SU-DHL-6 (cell line): ENCODE results near the gene PDZD8.

Source experiments
- H2AFZ ChIP-seq: fragments of 200-600 bp; sonication (generic); 2 replicates; pipeline ENCODE4 v1.6.1; 2014; ENCODE audit warnings: low read depth, mild to moderate bottlenecking, moderate library complexity, mixed read lengths, antibody characterized with exemption, low read length; ENCODE audit not compliant: severe bottlenecking
- H3F3A ChIP-seq: fragments of 200-600 bp; shearing (Covaris generic); 2 replicates; pipeline ENCODE4 v1.6.0; 2016; ENCODE audit warnings: antibody characterized with exemption, mild to moderate bottlenecking; ENCODE audit not compliant: insufficient read depth
- H3K27ac ChIP-seq: fragments of 200-600 bp; sonication (generic); 2 replicates; pipeline ENCODE4 v1.5.1; 2016; ENCODE audit warnings: low read depth, mild to moderate bottlenecking, low read length, moderate library complexity, mixed read lengths
- H3K27me3 ChIP-seq: fragments of 200-600 bp; sonication (generic), shearing (Covaris generic); 2 replicates; pipeline ENCODE4 v1.6.0; 2014; ENCODE audit warnings: mild to moderate bottlenecking, low read length
- H3K36me3 ChIP-seq: fragments of 200-600 bp; sonication (generic); 2 replicates; pipeline ENCODE4 v1.6.1; 2014; ENCODE audit warnings: mild to moderate bottlenecking, low read length, mixed read lengths
- H3K4me2 ChIP-seq: fragments of 300-600, 200-600 bp; shearing (Covaris generic), sonication (generic); 2 replicates; pipeline ENCODE4 v1.6.0; 2014; ENCODE audit warnings: low read length, low read depth, mild to moderate bottlenecking; ENCODE audit not compliant: poor library complexity, severe bottlenecking
- H3K4me3 ChIP-seq: fragments of 200-600 bp; sonication (generic); 2 replicates; pipeline ENCODE4 v1.5.1; 2014; ENCODE audit warnings: antibody characterized with exemption, low read length, mild to moderate bottlenecking, mixed read lengths; ENCODE audit not compliant: insufficient read depth, poor library complexity, severe bottlenecking
- H3K79me2 ChIP-seq: fragments of 200-600 bp; sonication (generic); 2 replicates; pipeline ENCODE4 v1.6.1; 2014; ENCODE audit warnings: mild to moderate bottlenecking, low read length, moderate library complexity; ENCODE audit not compliant: insufficient read depth
- H3K9ac ChIP-seq: fragments of 200-600 bp; sonication (generic); 2 replicates; pipeline ENCODE4 v1.7.0; 2014; ENCODE audit warnings: mild to moderate bottlenecking, low read length
- H3K9me2 ChIP-seq: fragments of 200-600 bp; sonication (generic); replicated peaks from 2 replicates; pipeline ENCODE4 v1.6.1; 2014; ENCODE audit warnings: low read length; ENCODE audit not compliant: insufficient read depth
- H3K9me3 ChIP-seq: fragments of 200-600 bp; sonication (generic); 2 replicates; pipeline ENCODE4 v1.6.1; 2014; ENCODE audit warnings: low read length, mixed read lengths; ENCODE audit not compliant: insufficient read depth
- H4K20me1 ChIP-seq: fragments of 200-600 bp; sonication (generic); 2 replicates; pipeline ENCODE4 v1.6.1; 2014; ENCODE audit warnings: low read depth, mild to moderate bottlenecking, antibody characterized with exemption, low read length, moderate library complexity, mixed read lengths
- EZH2phosphoT487 ChIP-seq: fragments of 200-600 bp; sonication (generic), shearing (Covaris generic); conservative IDR thresholded peaks from 2 replicates; pipeline ENCODE4 v1.6.1; 2018; ENCODE audit warnings: mild to moderate bottlenecking, antibody characterized with exemption, low read length, moderate library complexity, mixed read lengths
- TF ChIP-seq, protein P1 (sequence below): fragments of 200-600 bp; sonication (generic); IDR thresholded peaks from one replicate; pipeline ENCODE4 v1.5.1; 2017; ENCODE audit warnings: antibody characterized with exemption, mild to moderate bottlenecking, low read length, moderate library complexity; ENCODE audit not compliant: insufficient read depth, poor library complexity, severe bottlenecking

PDZD8 gene

DNA sequence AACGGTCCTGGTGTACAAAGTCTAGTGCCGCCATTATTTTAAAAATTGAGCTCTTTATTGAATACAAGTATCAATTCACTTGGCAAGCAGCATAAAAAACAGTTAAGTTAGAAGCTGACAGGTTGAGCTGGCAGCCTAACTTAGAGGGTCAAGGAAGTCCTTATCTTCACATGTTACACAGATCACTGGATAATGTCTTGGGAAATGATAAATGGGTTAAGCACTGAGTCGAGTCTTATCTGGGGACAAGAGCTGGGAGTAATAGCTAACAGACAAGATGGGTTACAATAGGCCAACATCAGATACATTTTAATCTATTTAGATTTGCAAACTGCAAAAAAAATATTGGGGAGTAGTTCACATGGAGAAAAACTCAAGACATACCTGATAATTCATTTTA, 100.1 kb downstream of the PDZD8 start:
- Histone ChIP-seq H3K79me2 (no peaks in the 10 kb centered on the region), H3K9me2 (no peaks in the 10 kb centered on the region), H3K4me2 (no peak overlapping the region), H4K20me1 (no peaks in the 10 kb centered on the region), H3K9ac (no peak overlapping the region), H3F3A (no peaks in the 10 kb centered on the region), H3K27me3 (no peaks in the 10 kb centered on the region), H3K9me3 (no peaks in the 10 kb centered on the region), H2AFZ (no peak overlapping the region), H3K4me3 (no peak overlapping the region), H3K27ac (no peak overlapping the region), H3K36me3 (no peaks in the 10 kb centered on the region)
- no peak for TF ChIP-seq EZH2phosphoT487
- TF ChIP-seq, protein P1, sequence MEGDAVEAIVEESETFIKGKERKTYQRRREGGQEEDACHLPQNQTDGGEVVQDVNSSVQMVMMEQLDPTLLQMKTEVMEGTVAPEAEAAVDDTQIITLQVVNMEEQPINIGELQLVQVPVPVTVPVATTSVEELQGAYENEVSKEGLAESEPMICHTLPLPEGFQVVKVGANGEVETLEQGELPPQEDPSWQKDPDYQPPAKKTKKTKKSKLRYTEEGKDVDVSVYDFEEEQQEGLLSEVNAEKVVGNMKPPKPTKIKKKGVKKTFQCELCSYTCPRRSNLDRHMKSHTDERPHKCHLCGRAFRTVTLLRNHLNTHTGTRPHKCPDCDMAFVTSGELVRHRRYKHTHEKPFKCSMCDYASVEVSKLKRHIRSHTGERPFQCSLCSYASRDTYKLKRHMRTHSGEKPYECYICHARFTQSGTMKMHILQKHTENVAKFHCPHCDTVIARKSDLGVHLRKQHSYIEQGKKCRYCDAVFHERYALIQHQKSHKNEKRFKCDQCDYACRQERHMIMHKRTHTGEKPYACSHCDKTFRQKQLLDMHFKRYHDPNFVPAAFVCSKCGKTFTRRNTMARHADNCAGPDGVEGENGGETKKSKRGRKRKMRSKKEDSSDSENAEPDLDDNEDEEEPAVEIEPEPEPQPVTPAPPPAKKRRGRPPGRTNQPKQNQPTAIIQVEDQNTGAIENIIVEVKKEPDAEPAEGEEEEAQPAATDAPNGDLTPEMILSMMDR = no peak

DNA sequence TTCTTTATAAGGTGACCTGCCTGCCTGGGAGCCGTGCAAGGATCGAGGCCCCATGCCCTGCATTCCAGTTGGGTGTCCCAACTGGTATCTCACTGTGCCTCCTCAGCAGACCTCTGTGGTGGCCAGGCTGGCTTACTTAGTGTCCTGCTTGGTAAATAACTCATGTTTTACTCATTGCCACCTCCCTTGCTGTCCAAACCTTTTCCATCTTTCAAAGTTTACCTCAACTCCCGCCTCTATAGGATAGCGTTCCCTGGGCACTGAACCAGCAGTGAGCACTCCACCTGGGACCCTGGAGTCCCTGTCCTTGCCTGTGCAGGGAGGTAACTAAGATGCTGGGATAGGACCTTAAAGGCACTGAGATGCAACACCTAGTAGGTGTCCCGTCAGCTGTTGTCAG, 100.7 kb downstream of the PDZD8 start:
- no peaks in the 10 kb centered on the region for H4K20me1 ChIP-seq
- H3K27me3 ChIP-seq = no peaks in the 10 kb centered on the region
- H3K4me2 ChIP-seq = no peak overlapping the region
- no peaks in the 10 kb centered on the region for H3K79me2 ChIP-seq
- H3K4me3 ChIP-seq = no peak overlapping the region
- no peak overlapping the region for H2AFZ ChIP-seq
- TF ChIP-seq EZH2phosphoT487 = no peak
- TF ChIP-seq, protein P1 = no peak
- no peaks in the 10 kb centered on the region for H3F3A ChIP-seq
- H3K9ac ChIP-seq = no peak overlapping the region
- no peaks in the 10 kb centered on the region for H3K9me2 ChIP-seq
- no peaks in the 10 kb centered on the region for H3K9me3 ChIP-seq
- H3K36me3 ChIP-seq = no peaks in the 10 kb centered on the region
- H3K27ac ChIP-seq = no peak overlapping the region

DNA sequence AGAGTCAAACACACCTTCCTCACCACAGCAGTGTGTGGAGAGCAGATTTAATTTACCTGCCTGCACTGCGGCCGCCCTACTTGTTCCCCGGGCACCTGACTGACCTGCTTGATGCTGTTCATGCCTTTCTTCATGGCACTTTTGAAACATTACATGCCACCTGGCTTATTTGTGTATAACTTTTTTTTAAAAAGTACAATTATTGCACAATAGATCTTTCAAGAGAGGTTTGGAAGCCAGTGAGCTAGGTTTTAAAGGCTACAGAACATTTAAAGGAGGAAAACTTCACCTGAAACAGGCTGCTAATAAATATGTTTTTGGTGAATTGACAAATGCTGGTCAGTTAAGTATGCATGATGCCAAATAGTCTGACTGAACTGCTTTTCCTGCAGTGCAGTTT, 101.3 kb downstream of the PDZD8 start:
- no peak overlapping the region for H3K4me2 ChIP-seq
- H3K4me3 ChIP-seq = no peak overlapping the region
- no peaks in the 10 kb centered on the region for H3K27me3 ChIP-seq
- no peak overlapping the region for H3K9ac ChIP-seq
- H3F3A ChIP-seq = no peaks in the 10 kb centered on the region
- H3K9me3 ChIP-seq = no peaks in the 10 kb centered on the region
- H2AFZ ChIP-seq = no peak overlapping the region
- no peaks in the 10 kb centered on the region for H3K79me2 ChIP-seq
- H3K27ac ChIP-seq = no peak overlapping the region
- H4K20me1 ChIP-seq = no peaks in the 10 kb centered on the region
- TF ChIP-seq EZH2phosphoT487 = no peak
- TF ChIP-seq, protein P1 = no peak
- no peaks in the 10 kb centered on the region for H3K9me2 ChIP-seq
- no peaks in the 10 kb centered on the region for H3K36me3 ChIP-seq
